ENCODE results near the gene NFATC2.

The NFATC2 gene

DNA sequence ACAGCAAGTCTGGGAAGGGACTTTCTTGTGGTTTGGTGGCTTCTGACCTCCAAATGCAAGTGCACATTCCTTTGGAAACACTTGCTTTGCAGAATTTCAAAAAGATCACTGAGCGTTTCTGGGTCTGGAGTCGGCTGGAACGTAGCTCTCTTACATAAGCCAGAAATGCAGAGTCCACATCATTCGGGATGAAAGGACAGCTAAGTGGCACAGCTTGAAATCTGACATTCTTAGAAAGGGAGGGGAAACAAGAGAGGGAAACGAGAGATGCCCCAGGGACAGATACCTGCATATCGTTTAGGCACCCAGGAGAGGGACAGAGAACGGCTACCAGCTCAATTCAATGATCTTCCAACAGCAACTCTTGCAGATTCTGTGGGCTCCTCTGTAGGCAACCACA lies 118.7 kb downstream of the NFATC2 start:
- TF ChIP-seq, protein P1, sequence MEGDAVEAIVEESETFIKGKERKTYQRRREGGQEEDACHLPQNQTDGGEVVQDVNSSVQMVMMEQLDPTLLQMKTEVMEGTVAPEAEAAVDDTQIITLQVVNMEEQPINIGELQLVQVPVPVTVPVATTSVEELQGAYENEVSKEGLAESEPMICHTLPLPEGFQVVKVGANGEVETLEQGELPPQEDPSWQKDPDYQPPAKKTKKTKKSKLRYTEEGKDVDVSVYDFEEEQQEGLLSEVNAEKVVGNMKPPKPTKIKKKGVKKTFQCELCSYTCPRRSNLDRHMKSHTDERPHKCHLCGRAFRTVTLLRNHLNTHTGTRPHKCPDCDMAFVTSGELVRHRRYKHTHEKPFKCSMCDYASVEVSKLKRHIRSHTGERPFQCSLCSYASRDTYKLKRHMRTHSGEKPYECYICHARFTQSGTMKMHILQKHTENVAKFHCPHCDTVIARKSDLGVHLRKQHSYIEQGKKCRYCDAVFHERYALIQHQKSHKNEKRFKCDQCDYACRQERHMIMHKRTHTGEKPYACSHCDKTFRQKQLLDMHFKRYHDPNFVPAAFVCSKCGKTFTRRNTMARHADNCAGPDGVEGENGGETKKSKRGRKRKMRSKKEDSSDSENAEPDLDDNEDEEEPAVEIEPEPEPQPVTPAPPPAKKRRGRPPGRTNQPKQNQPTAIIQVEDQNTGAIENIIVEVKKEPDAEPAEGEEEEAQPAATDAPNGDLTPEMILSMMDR (conservative IDR thresholded peaks at IDR 0.05), result no peak
- no peak overlapping the region for H3K27ac ChIP-seq

DNA sequence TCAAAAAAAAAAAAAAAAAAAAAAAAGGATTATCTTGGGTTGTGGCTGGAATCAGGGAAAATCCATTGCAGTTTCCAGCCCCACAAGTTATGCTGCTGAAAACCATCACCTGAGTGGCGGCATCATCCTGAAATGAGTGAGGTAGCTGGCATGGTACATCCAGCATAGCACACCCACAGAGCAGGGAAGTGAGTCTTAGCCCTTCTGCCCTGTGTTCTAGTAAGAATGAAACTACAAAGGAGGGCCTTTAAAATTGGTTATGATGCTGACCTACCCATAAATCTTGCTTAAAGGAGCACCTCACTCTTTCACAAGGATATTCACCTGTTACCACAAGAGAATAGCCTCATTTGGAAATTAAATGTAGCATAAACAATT lies 119.2 kb downstream of the NFATC2 start:
- TF ChIP-seq, protein P1 (conservative IDR thresholded peaks at IDR 0.05), result no peak
- H3K27ac ChIP-seq, result no peak overlapping the region

DNA sequence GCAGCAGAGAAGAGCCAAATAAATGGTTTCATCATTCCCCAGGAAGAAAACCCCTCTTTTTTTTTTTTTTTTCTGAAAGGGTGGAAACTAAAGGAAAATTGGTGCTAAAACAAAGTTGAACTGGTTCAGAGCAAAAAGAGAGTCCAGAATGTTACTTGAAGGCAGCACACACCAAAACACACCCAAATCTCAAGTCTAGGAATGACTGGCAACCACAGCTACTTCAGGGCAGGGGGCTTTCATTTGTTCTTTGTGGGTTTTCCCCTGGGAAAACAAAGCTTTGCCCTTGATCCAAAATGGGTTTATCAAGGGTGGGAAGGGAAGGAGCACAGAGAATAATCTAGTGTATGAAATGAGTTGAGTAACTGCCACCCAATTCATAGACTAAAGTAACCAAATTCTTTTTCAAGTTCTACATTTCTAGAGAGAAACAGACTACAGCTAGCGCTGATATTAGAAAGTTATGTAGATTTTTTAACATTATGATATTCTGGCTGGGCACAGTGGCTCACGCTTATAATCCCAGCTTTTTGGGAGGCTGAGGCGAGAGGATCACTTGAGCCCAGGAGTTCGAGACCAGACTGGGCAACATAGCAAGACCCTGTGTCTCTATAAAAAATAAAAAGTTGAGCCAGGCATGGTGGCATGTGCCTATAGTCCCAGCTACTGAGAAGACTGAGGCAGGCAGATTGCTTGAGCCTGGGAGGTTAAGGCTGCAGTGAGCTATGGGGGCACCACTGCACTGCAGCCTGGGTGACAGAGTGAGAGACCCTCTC lies 119.8 kb downstream of the NFATC2 start:
- no peak overlapping the region for H3K27ac ChIP-seq
- TF ChIP-seq, protein P1 (conservative IDR thresholded peaks at IDR 0.05), result no peak

DNA sequence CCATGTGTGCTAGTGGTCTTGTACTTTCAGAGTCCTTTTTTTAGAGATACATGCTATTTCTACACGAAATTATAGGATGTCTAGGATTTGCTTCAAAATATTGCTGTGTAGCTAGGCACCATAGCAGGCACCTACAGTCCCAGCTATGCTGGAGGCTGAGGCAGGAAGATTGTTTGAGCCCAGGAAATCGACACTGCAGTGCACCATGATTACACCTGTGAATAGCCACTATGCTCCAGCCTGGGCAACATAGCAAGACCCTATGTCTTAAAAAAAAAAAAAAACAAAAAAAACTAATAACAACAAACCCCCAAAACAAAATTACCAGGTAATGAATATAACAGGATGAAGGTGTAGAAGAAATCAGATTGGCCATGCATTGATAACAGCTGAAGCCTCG lies 121.7 kb downstream of the NFATC2 start:
- H3K27ac ChIP-seq, result no peak overlapping the region
- TF ChIP-seq, protein P1 (conservative IDR thresholded peaks at IDR 0.05), result no peak

DNA sequence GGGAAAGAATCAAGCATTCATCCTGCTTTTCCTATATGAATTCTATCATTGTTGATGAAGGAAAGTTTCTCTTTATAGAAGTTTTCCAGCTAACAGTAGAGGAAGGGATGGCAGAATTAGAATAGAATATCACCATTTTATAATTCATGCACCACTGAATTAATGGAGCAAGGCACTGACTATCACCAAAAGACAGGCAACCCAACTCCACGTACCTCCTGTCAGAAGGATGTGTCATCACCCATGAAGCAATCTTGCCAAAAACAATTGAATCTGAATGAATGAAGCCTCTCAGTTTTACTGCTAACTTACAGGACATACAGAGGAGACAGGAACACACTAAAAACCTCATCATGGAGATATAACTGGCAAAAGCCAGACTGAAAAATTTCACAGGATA lies 122.4 kb downstream of the NFATC2 start:
- TF ChIP-seq, protein P1 (conservative IDR thresholded peaks at IDR 0.05), result no peak
- no peak overlapping the region for H3K27ac ChIP-seq

DNA sequence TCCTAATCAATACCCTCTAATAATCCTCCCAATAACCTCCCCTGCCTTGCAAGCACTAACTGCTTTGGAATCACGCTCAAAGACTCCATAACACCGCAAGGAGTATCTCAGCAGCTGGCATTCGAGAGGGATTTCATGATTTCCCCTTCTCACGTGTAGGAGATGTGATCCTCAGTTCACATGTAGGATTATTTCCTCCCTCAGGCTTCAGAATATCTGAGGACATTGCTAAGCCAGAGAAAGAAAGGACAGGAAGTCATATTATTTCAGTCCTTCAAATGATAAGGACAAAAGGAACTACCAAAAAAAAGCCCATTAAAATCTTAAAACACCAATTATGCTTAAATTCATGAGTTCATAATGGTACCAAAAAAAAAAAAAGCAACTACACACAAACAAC lies 122.9 kb downstream of the NFATC2 start:
- no peak overlapping the region for H3K27ac ChIP-seq
- TF ChIP-seq, protein P1 (conservative IDR thresholded peaks at IDR 0.05), result no peak

DNA sequence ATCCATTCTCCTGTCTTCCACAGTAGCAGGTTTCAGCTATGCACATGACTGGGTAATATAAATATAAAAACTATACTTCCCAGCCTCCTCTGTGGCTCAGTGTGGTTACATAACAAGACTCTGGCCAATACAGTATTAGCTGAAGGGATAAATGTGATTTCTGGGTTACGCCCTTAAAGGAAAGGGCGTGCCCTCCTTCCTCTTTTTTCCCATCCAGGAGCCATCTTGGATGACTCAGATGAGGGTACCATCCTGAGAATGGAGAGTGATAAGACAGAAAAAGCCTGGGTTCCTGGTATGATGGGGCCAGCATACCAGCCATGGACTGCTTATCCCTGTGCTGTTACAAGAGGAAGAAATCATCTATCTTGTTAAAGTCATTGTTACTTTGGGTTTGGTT lies 123.3 kb downstream of the NFATC2 start:
- TF ChIP-seq, protein P1 (conservative IDR thresholded peaks at IDR 0.05), result no peak
- no peak overlapping the region for H3K27ac ChIP-seq

Measured in VCaP (cell line).